CD8-positive, alpha-beta memory T cell (primary cell): ENCODE data around the gene OSBPL9. TPM values are rescaled to one million over a fixed set of nuclear protein-coding genes. Genes with fewer than 3 reads are reported as not detected.

Experiments used
- CTCF ChIA-PET: fragments of 350-600 bp; sonication (Branson Sonifier 250); formaldehyde crosslinking; loops from one replicate; lab custom pipeline; 2021; ENCODE audit warnings: antibody characterized with exemption; lab: Charles Lee
- POLR2A ChIA-PET: fragments of 350-600 bp; sonication (Branson Sonifier 250); formaldehyde crosslinking; loops from one replicate; lab custom pipeline; 2021; ENCODE audit warnings: antibody characterized with exemption; lab: Charles Lee
- DNase-seq, 5 donors: peaks; one replicate each; pipeline versions ENCODE4 v3.0.0 to v3.0.0-alpha.2; 2020 to 2022; ENCODE audit warnings: mixed read lengths in 1 of 5
- H3K27ac ChIP-seq: one replicate; pipeline ENCODE4 v1.7.0; 2013; ENCODE audit warnings: low read depth, mild to moderate bottlenecking, low read length, moderate library complexity
- H3K27me3 ChIP-seq: 2 replicates; pipeline ENCODE4 v1.7.0; 2013; ENCODE audit warnings: low read length, mild to moderate bottlenecking; ENCODE audit not compliant: insufficient read depth, poor library complexity, severe bottlenecking
- H3K36me3 ChIP-seq: 2 replicates; pipeline ENCODE4 v1.7.0; 2013; ENCODE audit warnings: mild to moderate bottlenecking, low read length, moderate library complexity; ENCODE audit not compliant: insufficient read depth
- H3K4me1 ChIP-seq: 2 replicates; pipeline ENCODE4 v1.7.0; 2013; ENCODE audit warnings: mild to moderate bottlenecking, low read length, moderate library complexity; ENCODE audit not compliant: insufficient read depth
- H3K4me3 ChIP-seq: 2 replicates; pipeline ENCODE4 v1.7.0; 2013; ENCODE audit warnings: mild to moderate bottlenecking, low read length
- H3K9me3 ChIP-seq: 2 replicates; pipeline ENCODE4 v1.7.0; 2013; ENCODE audit warnings: mild to moderate bottlenecking, low read length
- H3K27ac Mint-ChIP-seq, 8 donors: one replicate each; pipeline ENCODE4 v1.8.0; 2020 to 2021; ENCODE audit warnings: mixed read lengths in 8 of 8, mild to moderate bottlenecking in 6 of 8, inconsistent platforms in 3 of 8, moderate library complexity in 3 of 8
- H3K27me3 Mint-ChIP-seq, 2 donors: one replicate each; pipeline ENCODE4 v1.8.0; 2020 to 2021; ENCODE audit warnings: mixed read lengths in 2 of 2, mild to moderate bottlenecking in 1 of 2, moderate library complexity in 1 of 2
- H3K36me3 Mint-ChIP-seq, 3 donors: one replicate each; pipeline ENCODE4 v1.8.0; 2020 to 2021; ENCODE audit warnings: mixed read lengths in 3 of 3, inconsistent platforms in 1 of 3, mild to moderate bottlenecking in 1 of 3
- H3K4me1 Mint-ChIP-seq, 3 donors: one replicate each; pipeline ENCODE4 v1.8.0; 2020 to 2021; ENCODE audit warnings: mixed read lengths in 3 of 3, inconsistent platforms in 1 of 3, mild to moderate bottlenecking in 1 of 3
- H3K4me3 Mint-ChIP-seq, 7 donors: one replicate each; pipeline ENCODE4 v1.8.0; 2020 to 2021; ENCODE audit warnings: mixed read lengths in 7 of 7, mild to moderate bottlenecking in 6 of 7, moderate library complexity in 4 of 7, inconsistent platforms in 2 of 7
- H3K9me3 Mint-ChIP-seq, 5 donors: one replicate each; pipeline ENCODE4 v1.8.0; 2020 to 2022; ENCODE audit warnings: mixed read lengths in 5 of 5, mild to moderate bottlenecking in 3 of 5, moderate library complexity in 2 of 5, inconsistent platforms in 1 of 5
- polyA plus RNA-seq: library from polyadenylated mRNA; unstranded; fragments of 300-500 nt; fragmentation: Illumina TruSeq; gene quantifications from one replicate; pipeline ENCODE4 v1.2.3, GENCODE V29; 2021
- total RNA-seq, 2 experiments: library from RNA; stranded (reverse); gene quantifications; one replicate each; pipeline ENCODE4 v1.2.3, GENCODE V29; 2021

The OSBPL9 gene
- total and polyA plus RNA-seq, 3 experiments from 2014 or later, result 43.4 to 48.0 (median 47.6) TPM

DNA sequence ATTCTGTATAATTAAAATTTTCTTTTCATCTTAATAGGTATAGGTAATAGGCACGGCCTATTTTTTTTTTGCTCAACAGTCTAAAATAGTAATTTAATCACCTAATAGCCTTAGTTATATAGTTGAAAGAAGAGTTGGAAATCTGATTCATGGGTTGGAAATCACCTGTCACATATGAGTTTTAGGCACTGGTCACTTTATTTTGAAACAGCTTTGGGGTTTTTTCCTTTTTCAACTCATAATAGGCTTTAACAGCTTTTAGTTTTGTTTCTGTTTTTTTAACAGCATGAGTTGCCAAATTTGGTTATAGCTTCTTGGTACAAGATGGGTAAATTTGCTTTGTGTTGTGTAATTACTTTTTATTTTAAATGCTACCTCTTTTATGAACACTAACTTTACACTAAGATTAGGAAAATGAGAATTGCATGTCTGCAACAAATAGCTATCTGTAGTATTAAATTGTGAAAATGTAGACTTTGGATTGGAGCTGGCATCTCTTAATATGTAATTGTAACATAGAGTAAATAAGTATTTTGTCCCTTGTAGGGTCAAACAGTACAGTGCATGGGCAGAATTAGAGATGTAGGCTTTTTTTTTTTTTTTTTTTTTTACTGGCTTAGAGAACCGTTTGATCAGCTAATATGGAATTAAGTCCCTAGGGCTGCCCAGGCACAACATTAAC is 109.8 kb downstream of the OSBPL9 start:
- Mint-ChIP-seq H3K4me3 (peak overlapping the region in 1 of 7 donors; percentile 50), H3K27ac (no peak overlapping the region), H3K9me3 (no peaks in the 10 kb centered on the region), H3K36me3 (peaks cover 0 to 5% (median 0%) of the 10 kb centered on the region in 3 donors), H3K27me3 (no peaks in the 10 kb centered on the region), H3K4me1 (peaks cover 23 to 32% (median 31%) of the 10 kb centered on the region in 3 donors)
- no peaks in the 10 kb centered on the region for H3K9me3 ChIP-seq
- CTCF ChIA-PET, result no interaction called here
- no peak overlapping the region for H3K27ac ChIP-seq
- no peak for DNase-seq
- no peak overlapping the region for H3K4me3 ChIP-seq
- H3K4me1 ChIP-seq, result peaks cover 22% of the 10 kb centered on the region
- no peaks in the 10 kb centered on the region for H3K36me3 ChIP-seq
- no peaks in the 10 kb centered on the region for H3K27me3 ChIP-seq
- POLR2A ChIA-PET, result no interaction called here

DNA sequence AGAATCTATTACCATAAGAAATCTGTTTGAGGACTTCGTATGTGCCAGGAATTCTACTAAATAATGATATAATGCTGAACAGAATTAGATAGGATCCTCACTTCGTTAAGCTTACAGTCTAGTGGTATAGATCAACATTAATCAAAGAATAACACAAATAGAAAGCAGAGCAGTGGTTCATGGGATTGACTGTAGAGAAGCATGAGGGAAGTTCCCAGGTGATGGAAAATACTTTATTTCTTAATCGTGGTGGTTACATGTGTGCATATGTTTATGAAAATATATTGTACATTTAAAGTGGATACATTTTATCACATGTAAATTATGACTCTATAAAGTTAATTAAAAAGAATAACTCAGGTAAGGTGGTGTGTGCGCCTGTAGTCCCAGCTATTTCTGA is 110.5 kb downstream of the OSBPL9 start:
- ChIA-PET POLR2A (no interaction called here), CTCF (no interaction called here)
- no peak for DNase-seq

DNA sequence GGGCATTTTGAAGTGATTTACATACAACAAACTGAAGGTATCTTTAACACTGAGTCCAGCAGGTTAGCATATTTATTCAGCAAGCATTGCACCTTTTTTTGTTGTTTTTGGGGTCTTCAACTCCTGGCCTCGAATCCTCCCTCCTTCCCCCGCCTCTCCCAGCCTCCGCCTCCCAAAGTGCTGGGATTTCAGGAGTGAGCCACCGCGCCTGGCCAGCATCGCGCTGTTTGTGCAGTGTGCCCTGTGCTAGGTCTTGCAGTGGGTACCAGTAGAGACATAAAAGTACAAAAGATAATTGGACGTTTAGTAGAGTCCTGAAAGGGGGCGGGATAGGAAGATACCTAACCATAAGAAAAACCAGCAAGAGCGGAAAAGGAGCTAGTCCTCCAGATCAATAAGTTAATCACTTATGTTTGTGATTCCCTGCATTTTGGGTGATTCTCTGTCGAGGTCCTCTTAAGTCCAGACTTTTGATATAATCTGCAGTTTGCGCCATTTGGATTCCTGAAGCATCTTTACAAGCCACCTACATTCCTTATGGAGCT is 111.8 kb downstream of the OSBPL9 start:
- POLR2A ChIA-PET, result interaction anchor here (0.9 to 1.2 kb wide), 2 partner anchors 10 to 493 kb away, joined by 3 to 5 read pairs; partner anchors contain the start of gene RNF11
- peaks cover 0 to 5% (median 0%) of the 10 kb centered on the region in 3 donors for H3K36me3 Mint-ChIP-seq

More for the DNA sequence above, 110.5 kb downstream of the OSBPL9 start:
- Mint-ChIP-seq H3K4me3 (peak overlapping the region in 1 of 7 donors; percentile 94), H3K36me3 (peaks cover 0 to 5% (median 0%) of the 10 kb centered on the region in 3 donors), H3K27ac (peak overlapping the region in 2 of 8 donors; percentile 10 to 14), H3K4me1 (peaks cover 27 to 39% (median 36%) of the 10 kb centered on the region in 3 donors), H3K27me3 (no peaks in the 10 kb centered on the region), H3K9me3 (no peaks in the 10 kb centered on the region)
- Histone ChIP-seq H3K36me3 (no peaks in the 10 kb centered on the region), H3K9me3 (no peaks in the 10 kb centered on the region), H3K27ac (no peak overlapping the region), H3K4me1 (peaks cover 22% of the 10 kb centered on the region), H3K27me3 (no peaks in the 10 kb centered on the region), H3K4me3 (no peak overlapping the region)

DNA sequence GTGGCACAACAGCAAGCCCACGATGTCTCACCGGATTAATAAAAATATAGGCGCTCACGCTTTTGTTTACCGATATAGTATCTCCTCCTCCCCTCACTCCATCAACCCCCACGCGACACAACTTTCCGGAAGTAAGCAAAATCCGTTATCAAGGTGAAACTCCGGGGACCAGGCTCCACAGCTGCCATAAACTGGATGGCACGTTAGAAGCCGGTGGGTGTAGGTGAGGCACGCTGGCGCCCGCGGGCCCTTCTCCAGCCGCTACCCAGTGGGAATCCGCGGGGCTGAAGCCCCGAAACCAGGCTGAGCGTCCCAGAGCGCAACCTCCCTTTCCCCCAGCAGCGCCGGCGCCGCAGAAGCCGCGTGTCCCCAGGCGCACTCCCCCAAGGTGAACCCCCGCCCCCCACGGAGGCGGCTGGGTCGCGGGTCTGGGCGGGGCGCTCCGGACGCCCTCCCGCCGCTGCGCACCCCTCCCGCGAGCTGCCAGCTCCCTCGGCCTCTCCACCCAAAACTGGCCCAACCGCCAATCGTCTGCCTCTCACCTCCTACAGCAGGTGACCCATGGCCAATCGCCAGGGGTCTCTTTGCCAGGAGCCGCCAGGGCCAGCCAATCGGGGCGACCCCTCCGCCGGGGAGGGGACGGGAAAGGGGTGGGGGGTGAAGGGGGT is 112.4 kb downstream of the OSBPL9 start:
- H3K27ac ChIP-seq, result peak overlapping the region; percentile 84
- no peaks in the 10 kb centered on the region for H3K36me3 ChIP-seq
- DNase-seq, result peak; percentile 88 to 95 (median 94)
- no peaks in the 10 kb centered on the region for H3K27me3 ChIP-seq
- H3K27me3 Mint-ChIP-seq, result no peaks in the 10 kb centered on the region
- peak overlapping the region; percentile 89 to 96 (median 94) for H3K4me3 Mint-ChIP-seq
- no peaks in the 10 kb centered on the region for H3K9me3 Mint-ChIP-seq
- H3K4me1 ChIP-seq, result peaks cover 27% of the 10 kb centered on the region
- H3K4me1 Mint-ChIP-seq, result peaks cover 34 to 57% (median 52%) of the 10 kb centered on the region in 3 donors
- peak overlapping the region; percentile 97 for H3K4me3 ChIP-seq
- H3K36me3 Mint-ChIP-seq, result peaks cover 0 to 5% (median 0%) of the 10 kb centered on the region in 3 donors
- ChIA-PET POLR2A (interaction anchor here (0.9 to 1.2 kb wide), 2 partner anchors 9 to 493 kb away, joined by 3 to 5 read pairs; partner anchors contain the start of gene RNF11), CTCF (no interaction called here)
- peak overlapping the region; percentile 81 to 95 (median 92) for H3K27ac Mint-ChIP-seq
- no peaks in the 10 kb centered on the region for H3K9me3 ChIP-seq

More for the DNA sequence above, 111.8 kb downstream of the OSBPL9 start:
- H3K4me1 Mint-ChIP-seq, result peaks cover 30 to 51% (median 46%) of the 10 kb centered on the region in 3 donors
- H3K9me3 ChIP-seq, result no peaks in the 10 kb centered on the region
- no peaks in the 10 kb centered on the region for H3K36me3 ChIP-seq
- H3K4me3 ChIP-seq, result peak overlapping the region; percentile 97
- DNase-seq, result no peak
- peak overlapping the region; percentile 89 to 96 (median 94) for H3K4me3 Mint-ChIP-seq
- no peaks in the 10 kb centered on the region for H3K9me3 Mint-ChIP-seq
- CTCF ChIA-PET, result no interaction called here
- peak overlapping the region; percentile 84 for H3K27ac ChIP-seq
- H3K27me3 ChIP-seq, result no peaks in the 10 kb centered on the region
- no peaks in the 10 kb centered on the region for H3K27me3 Mint-ChIP-seq
- peak overlapping the region; percentile 81 to 95 (median 92) for H3K27ac Mint-ChIP-seq
- H3K4me1 ChIP-seq, result peaks cover 27% of the 10 kb centered on the region

DNA sequence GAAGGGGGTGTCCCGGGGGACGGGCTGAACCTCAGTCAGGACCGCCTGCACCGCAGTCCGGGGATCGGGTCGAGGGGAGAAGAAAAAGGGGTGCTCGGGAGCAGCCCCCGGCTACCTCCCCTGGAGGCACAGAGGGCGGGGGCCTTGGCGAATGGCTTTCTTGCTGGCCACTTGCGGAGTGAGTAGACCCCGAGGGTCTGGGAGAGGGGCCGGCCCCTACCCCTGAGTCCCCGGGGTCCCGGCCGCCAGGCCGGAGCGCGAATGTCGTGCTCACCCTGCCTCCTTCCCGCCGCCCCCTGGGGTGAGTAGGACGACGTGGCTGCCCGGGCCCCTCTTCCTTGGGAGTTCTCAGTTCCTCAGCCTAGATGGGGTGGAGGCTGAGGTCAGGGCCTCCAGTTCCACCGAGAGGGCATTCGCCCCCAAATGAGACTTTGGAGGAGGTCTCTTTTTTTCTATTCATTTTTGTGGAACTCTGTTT is 113.0 kb downstream of the OSBPL9 start:
- Histone ChIP-seq H3K4me1 (peaks cover 31% of the 10 kb centered on the region), H3K9me3 (no peaks in the 10 kb centered on the region), H3K36me3 (no peaks in the 10 kb centered on the region), H3K27ac (peak overlapping the region; percentile 84), H3K27me3 (no peaks in the 10 kb centered on the region), H3K4me3 (peak overlapping the region; percentile 97)
- peak overlapping the region; percentile 90 to 95 (median 92) for H3K27ac Mint-ChIP-seq
- H3K9me3 Mint-ChIP-seq, result no peaks in the 10 kb centered on the region
- no peaks in the 10 kb centered on the region for H3K27me3 Mint-ChIP-seq
- no peak for DNase-seq
- peaks cover 38 to 61% (median 58%) of the 10 kb centered on the region in 3 donors for H3K4me1 Mint-ChIP-seq
- peak overlapping the region; percentile 89 to 96 (median 94) for H3K4me3 Mint-ChIP-seq
- ChIA-PET POLR2A (interaction anchor here (0.6 to 1.2 kb wide), 3 partner anchors 9 to 104 kb away, joined by 3 read pairs; no protein-coding TSS in a partner anchor), CTCF (interaction anchor here (1.0 kb wide), 1 partner anchor 36 kb away, joined by 4 read pairs; no protein-coding TSS in a partner anchor)
- peaks cover 0 to 5% (median 0%) of the 10 kb centered on the region in 3 donors for H3K36me3 Mint-ChIP-seq

DNA sequence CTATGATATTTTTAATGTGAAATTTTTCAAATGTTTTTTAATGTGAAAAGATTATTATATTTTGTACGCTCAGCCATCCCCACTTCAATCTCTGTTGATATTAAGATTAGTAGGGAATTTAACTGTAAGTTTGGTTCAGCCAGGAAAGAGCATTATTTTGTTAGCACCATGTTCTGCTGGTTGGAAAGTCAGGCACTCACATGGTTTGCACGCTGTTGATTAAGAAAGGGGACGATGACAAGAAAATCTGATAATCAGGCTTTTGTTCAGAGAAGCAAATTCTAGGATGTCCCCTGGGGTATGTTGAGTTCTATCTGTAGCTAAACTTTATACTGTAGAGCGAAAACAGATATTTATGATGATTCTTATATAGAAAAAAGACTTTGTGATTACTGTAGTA is 115.1 kb downstream of the OSBPL9 start:
- H3K27me3 Mint-ChIP-seq, result no peaks in the 10 kb centered on the region
- peaks cover 0 to 5% (median 0%) of the 10 kb centered on the region in 3 donors for H3K36me3 Mint-ChIP-seq
- no peaks in the 10 kb centered on the region for H3K9me3 Mint-ChIP-seq
- Histone ChIP-seq H3K4me1 (peaks cover 45% of the 10 kb centered on the region), H3K36me3 (no peaks in the 10 kb centered on the region), H3K4me3 (no peak overlapping the region), H3K27ac (no peak overlapping the region), H3K27me3 (no peaks in the 10 kb centered on the region), H3K9me3 (no peaks in the 10 kb centered on the region)
- POLR2A ChIA-PET, result no interaction called here
- H3K4me1 Mint-ChIP-seq, result peaks cover 52 to 79% (median 76%) of the 10 kb centered on the region in 3 donors
- no peak for DNase-seq
- peak overlapping the region in 1 of 7 donors; percentile 43 for H3K4me3 Mint-ChIP-seq
- peak overlapping the region in 2 of 8 donors; percentile 2 to 47 for H3K27ac Mint-ChIP-seq
- CTCF ChIA-PET, result no interaction called here

DNA sequence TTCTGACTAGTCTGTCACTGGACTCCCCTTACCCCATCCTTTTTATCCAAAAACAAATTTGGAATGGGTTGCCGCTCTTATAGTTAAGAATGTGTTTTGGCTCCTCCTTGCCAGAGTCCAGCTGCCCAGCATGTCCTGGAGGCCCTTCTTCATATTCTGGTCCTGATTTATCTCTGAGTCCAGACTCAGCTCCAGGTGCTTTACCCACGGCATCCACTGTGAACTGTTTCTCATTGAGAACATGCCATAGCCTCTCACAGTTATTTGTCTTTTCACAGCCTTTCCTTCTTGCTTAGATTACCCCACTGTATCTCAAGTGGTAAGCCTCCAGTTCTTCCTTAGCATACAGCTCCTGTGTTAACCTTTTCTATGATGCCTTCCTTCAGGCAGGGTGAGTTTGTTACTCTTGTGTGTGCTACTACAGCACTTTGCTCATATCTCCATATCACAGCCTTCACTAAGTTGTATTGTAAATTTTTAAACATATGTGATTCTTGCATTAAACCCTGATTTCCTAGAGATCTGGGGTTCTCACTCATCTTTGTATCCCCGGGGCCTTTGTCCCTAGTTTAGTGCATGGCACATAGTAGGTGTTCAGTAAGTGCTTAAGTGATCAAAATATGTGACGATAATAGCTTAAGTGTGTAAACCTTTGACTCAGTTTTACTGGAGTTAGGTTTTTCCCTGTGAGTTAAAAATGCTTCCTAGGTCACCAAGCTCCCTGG is 116.0 kb downstream of the OSBPL9 start:
- no peaks in the 10 kb centered on the region for H3K27me3 Mint-ChIP-seq
- H3K27ac Mint-ChIP-seq, result peak overlapping the region in 5 of 8 donors; percentile 7 to 55 (median 47)
- no peak for DNase-seq
- Histone ChIP-seq H3K4me1 (peaks cover 45% of the 10 kb centered on the region), H3K9me3 (no peaks in the 10 kb centered on the region), H3K36me3 (no peaks in the 10 kb centered on the region), H3K4me3 (no peak overlapping the region), H3K27ac (no peak overlapping the region), H3K27me3 (no peaks in the 10 kb centered on the region)
- H3K9me3 Mint-ChIP-seq, result no peaks in the 10 kb centered on the region
- peak overlapping the region in 2 of 7 donors; percentile 10 to 43 for H3K4me3 Mint-ChIP-seq
- H3K36me3 Mint-ChIP-seq, result peaks cover 0 to 5% (median 0%) of the 10 kb centered on the region in 3 donors
- POLR2A ChIA-PET, result no interaction called here
- CTCF ChIA-PET, result no interaction called here
- H3K4me1 Mint-ChIP-seq, result peaks cover 52 to 80% (median 76%) of the 10 kb centered on the region in 3 donors
